ACC112 (cell line): Measurements from ENCODE around the gene BNIP3.
"Not testable (repeated sequence)": the region's sequence is repeated elsewhere in the genome, so short reads cannot be mapped to it uniquely, and the experiment has no call there.

Source experiments
- H2AFZ ChIP-seq: fragments of 200-600 bp; sonication (generic); one replicate; pipeline ENCODE4 v1.6.0; 2017; ENCODE audit warnings: antibody characterized with exemption, low read length; ENCODE audit not compliant: unreplicated experiment
- H3K27ac ChIP-seq: fragments of 200-600 bp; sonication (generic); 2 replicates; pipeline ENCODE4 v1.5.1; 2014; ENCODE audit warnings: low read depth, mild to moderate bottlenecking, antibody characterized with exemption, low read length, moderate library complexity
- H3K27me3 ChIP-seq: fragments of 200-600 bp; sonication (generic); 2 replicates; pipeline ENCODE4 v1.6.1; 2014; ENCODE audit warnings: mild to moderate bottlenecking, antibody characterized with exemption, low read length, moderate library complexity, mixed read lengths; ENCODE audit not compliant: insufficient read depth
- H3K36me3 ChIP-seq: fragments of 200-600 bp; sonication (generic); 2 replicates; pipeline ENCODE4 v1.6.1; 2016; ENCODE audit warnings: mild to moderate bottlenecking, antibody characterized with exemption, low read length, moderate library complexity, mixed read lengths; ENCODE audit not compliant: insufficient read depth
- H3K4me1 ChIP-seq: fragments of 200-600 bp; sonication (generic); one replicate; pipeline ENCODE4 v1.6.1; 2016; ENCODE audit warnings: low read length, mixed read lengths; ENCODE audit not compliant: insufficient read depth, unreplicated experiment, control insufficient read depth
- H3K4me3 ChIP-seq: fragments of 200-600 bp; sonication (generic); 2 replicates; pipeline ENCODE4 v1.5.1; 2014; ENCODE audit warnings: mild to moderate bottlenecking, low read depth, low read length
- H3K79me2 ChIP-seq: fragments of 200-600 bp; sonication (generic); one replicate; pipeline ENCODE4 v1.6.0; 2016; ENCODE audit warnings: low read length; ENCODE audit not compliant: control insufficient read depth, unreplicated experiment, insufficient read depth

Gene BNIP3

DNA sequence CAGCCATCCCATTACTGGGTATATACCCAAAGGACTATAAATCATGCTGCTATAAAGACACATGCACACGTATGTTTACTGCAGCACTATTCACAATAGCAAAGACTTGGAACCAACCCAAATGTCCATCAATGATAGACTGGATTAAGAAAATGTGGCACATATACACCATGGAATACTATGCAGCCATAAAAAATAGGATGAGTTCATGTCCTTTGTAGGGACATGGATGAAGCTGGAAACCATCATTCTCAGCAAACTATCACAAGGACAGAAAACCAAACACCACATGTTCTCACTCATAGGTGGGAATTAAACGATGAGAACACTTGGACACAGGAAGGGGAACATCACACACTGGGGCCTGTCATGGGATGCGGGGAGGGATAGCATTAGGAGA lies 6.1 kb upstream of the BNIP3 start:
- H2AFZ ChIP-seq, H3K36me3 ChIP-seq, H3K79me2 ChIP-seq, H3K4me1 ChIP-seq, H3K27me3 ChIP-seq, H3K27ac ChIP-seq, H3K4me3 ChIP-seq: not testable (repeated sequence)

DNA sequence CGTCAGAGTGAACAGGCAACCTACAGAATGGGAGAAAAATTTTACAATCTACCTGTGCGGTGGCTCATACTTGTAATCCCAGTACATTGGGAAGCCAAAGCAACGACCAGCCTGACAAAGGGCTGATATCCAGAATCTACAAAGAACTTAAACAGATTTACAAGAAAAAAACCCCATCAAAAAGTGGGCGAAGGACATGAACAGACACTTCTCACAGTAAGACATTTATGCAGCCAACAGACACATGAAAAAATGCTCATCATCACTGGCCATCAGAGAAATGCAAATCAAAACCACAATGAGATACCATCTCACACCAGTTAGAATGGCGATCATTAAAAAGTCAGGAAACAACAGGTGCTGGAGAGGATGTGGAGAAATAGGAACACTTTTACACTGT lies 5.6 kb upstream of the BNIP3 start:
- not testable (repeated sequence) for H3K36me3 ChIP-seq, H2AFZ ChIP-seq, H3K79me2 ChIP-seq, H3K27me3 ChIP-seq, H3K27ac ChIP-seq, H3K4me3 ChIP-seq
- H3K4me1 ChIP-seq = peaks cover 12% of the 10 kb centered on the region

GRCh38 chr10:131986851-131987250 lies 5.1 kb upstream of the BNIP3 start:
- not testable (repeated sequence) for H3K27me3 ChIP-seq, H3K36me3 ChIP-seq, H2AFZ ChIP-seq, H3K79me2 ChIP-seq, H3K4me3 ChIP-seq, H3K27ac ChIP-seq
- peaks cover 12% of the 10 kb centered on the region for H3K4me1 ChIP-seq

DNA sequence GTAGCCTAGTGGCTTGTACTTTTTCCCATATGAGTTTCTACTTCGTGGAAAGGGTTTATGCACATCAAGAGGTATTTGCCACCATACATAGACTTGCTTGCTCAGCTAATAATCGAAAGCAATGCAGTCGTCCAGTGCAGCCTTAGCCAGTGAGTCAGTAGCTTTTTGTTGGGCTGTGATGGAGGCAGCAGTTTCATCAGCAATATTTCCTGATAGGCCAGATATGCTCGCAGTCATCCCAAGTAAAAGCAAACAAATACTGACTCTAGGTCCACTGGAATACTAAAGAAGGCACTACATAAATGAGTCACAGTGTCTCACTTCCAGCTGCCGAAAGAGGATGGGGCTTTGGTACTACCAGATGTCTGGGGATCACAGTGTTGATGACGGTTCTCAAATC lies 2.1 kb upstream of the BNIP3 start:
- Histone ChIP-seq H3K4me1 (peaks cover 20% of the 10 kb centered on the region), H2AFZ (no peak overlapping the region), H3K36me3 (peaks cover 5% of the 10 kb centered on the region; the same call in 1 of the 2 replicates), H3K27ac (peak overlapping the region; percentile 31; the same call in 1 of the 2 replicates), H3K4me3 (peak overlapping the region; percentile 98), H3K27me3 (no peaks in the 10 kb centered on the region), H3K79me2 (peaks cover 37% of the 10 kb centered on the region)

DNA sequence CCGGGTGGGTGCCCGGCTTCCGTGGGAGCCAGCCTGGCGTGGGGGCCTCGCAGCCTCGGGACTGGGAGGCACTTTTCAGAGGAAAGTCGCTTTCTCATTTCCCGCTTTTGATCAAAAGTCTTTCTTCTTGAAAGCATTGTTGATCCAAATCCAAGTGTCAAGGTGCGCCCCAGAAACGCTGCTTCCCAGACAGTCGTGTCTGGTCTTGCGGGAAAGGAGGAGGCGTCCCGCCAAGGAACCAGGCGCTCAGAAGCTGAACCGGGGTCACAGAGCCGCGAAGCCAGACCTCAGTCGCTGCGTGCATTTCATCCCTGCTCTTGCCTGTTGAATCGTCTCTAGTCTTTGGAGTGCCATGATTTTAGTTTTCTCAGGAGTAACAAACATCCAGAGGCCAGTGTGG lies 1.1 kb upstream of the BNIP3 start:
- Histone ChIP-seq H3K36me3 (peaks cover 5% of the 10 kb centered on the region; the same call in 1 of the 2 replicates), H3K27me3 (no peaks in the 10 kb centered on the region), H2AFZ (peak overlapping the region; percentile 98), H3K4me1 (peaks cover 27% of the 10 kb centered on the region), H3K79me2 (peaks cover 47% of the 10 kb centered on the region), H3K27ac (no peak overlapping the region), H3K4me3 (peak overlapping the region; percentile 98)

DNA sequence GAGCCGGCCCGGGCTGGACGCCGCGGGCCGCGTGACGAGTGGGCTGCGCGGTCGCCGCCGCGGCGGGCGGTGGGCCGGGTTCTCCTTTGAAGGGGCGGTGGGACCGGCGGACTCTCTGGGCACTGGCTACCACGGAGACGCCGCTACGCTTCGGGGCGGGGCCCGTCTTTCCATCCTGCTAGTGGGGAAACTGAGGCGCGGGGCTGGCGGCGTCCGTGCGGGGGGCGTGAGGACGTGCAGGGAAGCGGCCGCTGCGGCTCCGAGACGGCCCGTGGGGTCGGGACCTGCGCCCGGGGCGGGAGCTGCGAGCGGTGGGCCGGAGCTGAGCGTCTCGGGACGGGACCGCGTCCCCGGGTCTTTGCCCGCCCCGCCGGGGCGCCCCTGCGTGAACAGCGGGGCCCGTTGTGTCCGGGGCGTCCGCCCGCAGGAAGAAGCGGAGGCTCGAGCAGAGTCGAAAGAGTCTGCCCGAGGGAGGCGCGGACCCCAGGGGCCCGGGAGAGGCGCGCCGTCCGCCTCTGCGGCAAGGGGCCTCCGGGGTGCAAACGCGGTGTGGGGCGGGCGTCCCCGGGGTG lies 548 bp upstream of the BNIP3 start:
- no peaks in the 10 kb centered on the region for H3K27me3 ChIP-seq
- H3K4me1 ChIP-seq = peaks cover 32% of the 10 kb centered on the region
- peak overlapping the region; percentile 25; the same call in 1 of the 2 replicates for H3K27ac ChIP-seq
- H3K79me2 ChIP-seq = peaks cover 52% of the 10 kb centered on the region
- H3K4me3 ChIP-seq = peak overlapping the region; percentile 98
- H2AFZ ChIP-seq = peak overlapping the region; percentile 98
- peaks cover 7% of the 10 kb centered on the region; the same call in 1 of the 2 replicates for H3K36me3 ChIP-seq

GRCh38 chr10:131980761-131981428 lies 828 bp downstream of the BNIP3 start:
- Histone ChIP-seq H3K27me3 (no peaks in the 10 kb centered on the region), H2AFZ (no peak overlapping the region), H3K79me2 (peaks cover 66% of the 10 kb centered on the region), H3K36me3 (peaks cover 9% of the 10 kb centered on the region; the same call in 1 of the 2 replicates), H3K4me3 (peak overlapping the region; percentile 98), H3K4me1 (peaks cover 37% of the 10 kb centered on the region), H3K27ac (peak overlapping the region; percentile 25)

DNA sequence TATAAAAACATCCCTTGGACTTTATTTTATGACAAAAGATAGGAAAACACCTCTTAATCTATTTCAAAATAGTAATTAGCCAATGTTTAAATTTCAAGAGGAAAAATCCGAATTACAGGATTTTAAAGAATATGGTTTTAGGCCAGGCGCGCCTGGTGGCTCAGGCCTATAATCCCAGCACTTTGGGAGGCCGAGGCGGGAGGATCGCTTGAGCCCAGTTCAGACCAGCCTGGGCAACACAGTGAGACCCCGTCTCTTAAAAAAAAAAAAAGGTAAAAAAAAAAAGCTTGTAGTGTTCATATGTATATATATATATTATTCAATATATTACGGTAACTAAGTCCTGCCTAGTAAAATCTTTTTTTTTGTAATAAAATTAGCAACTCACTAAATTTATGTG lies 1.4 kb downstream of the BNIP3 start:
- Histone ChIP-seq H3K27ac (peak overlapping the region; percentile 16; the same call in 1 of the 2 replicates), H3K27me3 (no peaks in the 10 kb centered on the region), H3K79me2 (peaks cover 72% of the 10 kb centered on the region), H3K36me3 (peaks cover 9% of the 10 kb centered on the region; the same call in 1 of the 2 replicates), H2AFZ (no peak overlapping the region), H3K4me1 (peaks cover 43% of the 10 kb centered on the region), H3K4me3 (peak overlapping the region; percentile 98)

- Histone ChIP-seq H3K79me2 (peaks cover 76% of the 10 kb centered on the region), H3K4me3 (peak overlapping the region; percentile 98)
These were observed 1.9 kb downstream of the BNIP3 start for GRCh38 chr10:131979821-131980270.

GRCh38 chr10:131979336-131979735 lies 2.4 kb downstream of the BNIP3 start:
- Histone ChIP-seq H3K27me3 (no peaks in the 10 kb centered on the region), H2AFZ (no peak overlapping the region), H3K27ac (peak overlapping the region; percentile 16; the same call in 1 of the 2 replicates), H3K79me2 (peaks cover 82% of the 10 kb centered on the region), H3K36me3 (peaks cover 9% of the 10 kb centered on the region; the same call in 1 of the 2 replicates), H3K4me3 (peak overlapping the region; percentile 98), H3K4me1 (peaks cover 43% of the 10 kb centered on the region)

More at GRCh38 chr10:131979821-131980270, 1.9 kb downstream of the BNIP3 start:
- Histone ChIP-seq H3K27ac (peak overlapping the region; percentile 16; the same call in 1 of the 2 replicates), H3K4me1 (peaks cover 43% of the 10 kb centered on the region), H2AFZ (no peak overlapping the region), H3K36me3 (peaks cover 9% of the 10 kb centered on the region; the same call in 1 of the 2 replicates), H3K27me3 (no peaks in the 10 kb centered on the region)

- H3K79me2 ChIP-seq = peaks cover 86% of the 10 kb centered on the region
- peak overlapping the region; percentile 98 for H3K4me3 ChIP-seq
- H3K27ac ChIP-seq = no peak overlapping the region
- no peaks in the 10 kb centered on the region for H3K27me3 ChIP-seq
- H2AFZ ChIP-seq = no peak overlapping the region
- H3K36me3 ChIP-seq = peaks cover 13% of the 10 kb centered on the region; the same call in 1 of the 2 replicates
- H3K4me1 ChIP-seq = peaks cover 48% of the 10 kb centered on the region
These were observed 2.9 kb downstream of the BNIP3 start for GRCh38 chr10:131978851-131979250.
